ENCODE data around the gene TBC1D22A.

- TF ChIP-seq CTCF (IDR thresholded peaks at IDR 0.05; ENCODE audit: low read depth, low read length) (no peak), EZH2phosphoT487 (IDR thresholded peaks at IDR 0.05; ENCODE audit: low read depth) (no peak)
Observed at GRCh38 chr22:47073075-47073474, 310.6 kb downstream of the TBC1D22A start.

Data from OCI-LY3 (cell line).